Measurements from ENCODE around the gene ACTBL2.

DNA sequence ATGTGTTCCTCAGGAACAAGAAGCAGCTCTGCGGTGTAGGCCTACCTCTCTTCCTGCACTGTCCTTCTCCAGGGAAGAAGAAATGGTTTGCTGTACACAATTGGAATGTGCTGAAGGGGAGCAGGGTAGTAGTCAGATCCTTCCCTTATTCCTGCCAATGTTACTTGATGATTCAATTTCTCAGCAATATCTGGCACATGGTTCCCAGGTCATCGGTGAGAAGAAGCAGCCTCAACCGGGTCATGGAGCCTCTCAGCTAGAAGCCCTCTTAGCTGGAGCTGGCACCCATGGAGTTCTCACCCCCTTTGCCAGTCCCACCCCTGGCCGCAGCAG is 36.9 kb downstream of the ACTBL2 start:
- TF ChIP-seq, protein P1, sequence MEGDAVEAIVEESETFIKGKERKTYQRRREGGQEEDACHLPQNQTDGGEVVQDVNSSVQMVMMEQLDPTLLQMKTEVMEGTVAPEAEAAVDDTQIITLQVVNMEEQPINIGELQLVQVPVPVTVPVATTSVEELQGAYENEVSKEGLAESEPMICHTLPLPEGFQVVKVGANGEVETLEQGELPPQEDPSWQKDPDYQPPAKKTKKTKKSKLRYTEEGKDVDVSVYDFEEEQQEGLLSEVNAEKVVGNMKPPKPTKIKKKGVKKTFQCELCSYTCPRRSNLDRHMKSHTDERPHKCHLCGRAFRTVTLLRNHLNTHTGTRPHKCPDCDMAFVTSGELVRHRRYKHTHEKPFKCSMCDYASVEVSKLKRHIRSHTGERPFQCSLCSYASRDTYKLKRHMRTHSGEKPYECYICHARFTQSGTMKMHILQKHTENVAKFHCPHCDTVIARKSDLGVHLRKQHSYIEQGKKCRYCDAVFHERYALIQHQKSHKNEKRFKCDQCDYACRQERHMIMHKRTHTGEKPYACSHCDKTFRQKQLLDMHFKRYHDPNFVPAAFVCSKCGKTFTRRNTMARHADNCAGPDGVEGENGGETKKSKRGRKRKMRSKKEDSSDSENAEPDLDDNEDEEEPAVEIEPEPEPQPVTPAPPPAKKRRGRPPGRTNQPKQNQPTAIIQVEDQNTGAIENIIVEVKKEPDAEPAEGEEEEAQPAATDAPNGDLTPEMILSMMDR (conservative IDR thresholded peaks at IDR 0.05 in 1 of 2, IDR thresholded peaks at IDR 0.05 in 1 of 2; ENCODE audit: low read depth in 1 of 2, low read length in 2 of 2), result no peak
- no peak for TF ChIP-seq EZH2 (IDR thresholded peaks at IDR 0.05; ENCODE audit: low read length, missing control alignments)

Measured in fibroblast of lung (primary cell).